NOMO-1 treated with dmso at 0.1 percent for 144 hours (cell line): ENCODE data around the gene HIBADH.
"Not testable (repeated sequence)": the region's sequence is repeated elsewhere in the genome, so short reads cannot be mapped to it uniquely, and the experiment has no call there.

Experiments used
- DNase-seq: peaks from one replicate; lab custom pipeline; 2025; ENCODE audit not compliant: unreplicated experiment; lab: John Stamatoyannopoulos, UW

HIBADH gene

GRCh38 chr7:27603813-27604212, 58.9 kb downstream of the HIBADH start:
- no peak for DNase-seq

- DNase-seq: no peak
These were observed 59.9 kb downstream of the HIBADH start for GRCh38 chr7:27602766-27603165.

GRCh38 chr7:27601217-27601616, 61.5 kb downstream of the HIBADH start:
- DNase-seq: no peak

- no peak for DNase-seq
These were observed 62.4 kb downstream of the HIBADH start for GRCh38 chr7:27600247-27600646.

GRCh38 chr7:27595009-27595408, 67.7 kb downstream of the HIBADH start:
- no peak for DNase-seq

- DNase-seq: no peak
These were observed 69.5 kb downstream of the HIBADH start for GRCh38 chr7:27593226-27593625.

GRCh38 chr7:27590416-27590815, 72.3 kb downstream of the HIBADH start:
- DNase-seq: no peak

- no peak for DNase-seq
These were observed 75.3 kb downstream of the HIBADH start for GRCh38 chr7:27587429-27587828.

- DNase-seq: no peak
These were observed 75.9 kb downstream of the HIBADH start for GRCh38 chr7:27586825-27587224.

- DNase-seq: no peak
These were observed 76.8 kb downstream of the HIBADH start for GRCh38 chr7:27585781-27586447.

- no peak for DNase-seq
These were observed 80.8 kb downstream of the HIBADH start for GRCh38 chr7:27581906-27582305.

- no peak for DNase-seq
These were observed 81.6 kb downstream of the HIBADH start for GRCh38 chr7:27581119-27581518.

GRCh38 chr7:27579565-27579964, 83.1 kb downstream of the HIBADH start:
- DNase-seq: no peak

GRCh38 chr7:27578169-27578568, 84.5 kb downstream of the HIBADH start:
- not testable (repeated sequence) for DNase-seq

GRCh38 chr7:27576360-27576944, 86.2 kb downstream of the HIBADH start:
- DNase-seq: peak; percentile 13

- DNase-seq: no peak
These were observed 87.1 kb downstream of the HIBADH start for GRCh38 chr7:27575613-27576012.

- DNase-seq: no peak
These were observed 93.6 kb downstream of the HIBADH start for GRCh38 chr7:27569106-27569505.

- no peak for DNase-seq
These were observed 95.4 kb downstream of the HIBADH start for GRCh38 chr7:27567266-27567665.

GRCh38 chr7:27564881-27565482, 97.7 kb downstream of the HIBADH start:
- DNase-seq: no peak

- DNase-seq: no peak
These were observed 101.9 kb downstream of the HIBADH start for GRCh38 chr7:27560706-27561235.

- no peak for DNase-seq
These were observed 107.0 kb downstream of the HIBADH start for GRCh38 chr7:27555670-27556069.

- no peak for DNase-seq
These were observed 107.9 kb downstream of the HIBADH start for GRCh38 chr7:27554826-27555225.
